H1 (cell line): Measurements from ENCODE around the gene TPD52L2. TPM values are rescaled to one million over a fixed set of nuclear protein-coding genes. Genes with fewer than 3 reads are reported as not detected.

Source experiments
- CTCF ChIA-PET: fragments of 300-600 bp; sonication (Branson Sonifier 250); formaldehyde crosslinking; loops from one replicate; lab custom pipeline; 2021; ENCODE audit not compliant: partially characterized antibody; lab: Charles Lee
- POLR2A ChIA-PET: fragments of 300-600 bp; sonication (Branson Sonifier 250); formaldehyde crosslinking; loops from one replicate; lab custom pipeline; 2021; ENCODE audit warnings: inconsistent platforms; ENCODE audit not compliant: partially characterized antibody; lab: Charles Lee
- DNase-seq, 2 experiments: peaks; one replicate each; pipeline versions ENCODE4 v3.0.0 to v3.0.0-alpha.2; 2010 to 2022; ENCODE audit warnings: low spot score in 2 of 2, low read depth in 1 of 2, mixed read lengths in 1 of 2
- FAIRE-seq: peaks from 2 replicates; lab custom pipeline; 2011; peaks lifted over from hg19 to GRCh38; lab: Jason Lieb, UNC
- H2AFZ ChIP-seq: 2 replicates; pipeline ENCODE4 v1.8.1; 2012; ENCODE audit warnings: low read length, inconsistent platforms
- H2AK5ac ChIP-seq: 2 replicates; pipeline ENCODE4 v1.6.1; 2013; ENCODE audit warnings: low read depth, low read length
- H2BK120ac ChIP-seq: replicated peaks from 2 replicates; pipeline ENCODE3; 2013; ENCODE audit warnings: low read depth, low read length, inconsistent platforms
- H2BK12ac ChIP-seq: 2 replicates; pipeline ENCODE4 v1.6.1; 2013; ENCODE audit warnings: low read depth, low read length
- H2BK15ac ChIP-seq: 2 replicates; pipeline ENCODE4 v1.6.1; 2013; ENCODE audit warnings: low read length
- H2BK20ac ChIP-seq: 2 replicates; pipeline ENCODE4 v1.6.1; 2013; ENCODE audit warnings: low read length
- H2BK5ac ChIP-seq: 2 replicates; pipeline ENCODE4 v1.6.1; 2013; ENCODE audit warnings: low read depth, low read length
- H3K14ac ChIP-seq: 2 replicates; pipeline ENCODE4 v1.6.1; 2013; ENCODE audit warnings: inconsistent platforms; ENCODE audit not compliant: insufficient read length
- H3K18ac ChIP-seq: 2 replicates; pipeline ENCODE4 v1.6.1; 2013; ENCODE audit warnings: low read length; ENCODE audit errors: extremely low read depth
- H3K23ac ChIP-seq: 2 replicates; pipeline ENCODE4 v1.6.1; 2013; ENCODE audit warnings: inconsistent platforms; ENCODE audit not compliant: insufficient read length
- H3K23me2 ChIP-seq: 2 replicates; pipeline ENCODE4 v1.6.1; 2013; ENCODE audit warnings: low read depth, low read length
- H3K27ac ChIP-seq: 2 replicates; pipeline ENCODE4 v1.6.1; 2011; ENCODE audit warnings: low read depth, low read length, inconsistent platforms
- H3K27me3 ChIP-seq, 4 experiments: replicated peaks in 1 of 4; 1 replicate in 1 of 4; 2 replicates in 3 of 4; pipeline versions ENCODE4 v1.6.1 to v1.8.1; 2011 to 2013; ENCODE audit warnings: low read length in 3 of 4, mild to moderate bottlenecking in 3 of 4, inconsistent platforms in 2 of 4, mixed read lengths in 2 of 4, moderate library complexity in 1 of 4; ENCODE audit not compliant: control insufficient read depth in 3 of 4, insufficient read depth in 3 of 4; ENCODE audit errors: extremely low read depth in 1 of 4
- H3K36me3 ChIP-seq, 4 experiments: 2 replicates each; pipeline versions ENCODE4 v1.6.1 to v1.8.1; 2011 to 2013; ENCODE audit warnings: mild to moderate bottlenecking in 4 of 4, low read length in 3 of 4, moderate library complexity in 2 of 4, control low read depth in 1 of 4, inconsistent platforms in 1 of 4; ENCODE audit not compliant: insufficient read depth in 4 of 4, control insufficient read depth in 2 of 4
- H3K4ac ChIP-seq: replicated peaks from 2 replicates; pipeline ENCODE3; 2013; ENCODE audit warnings: low read length, low read depth, mixed read lengths, inconsistent platforms; ENCODE audit not compliant: insufficient read length
- H3K4me1 ChIP-seq, 4 experiments: replicated peaks in 1 of 4; 1 replicate in 1 of 4; 2 replicates in 3 of 4; pipeline versions ENCODE4 v1.6.1 to v1.8.1; 2011 to 2013; ENCODE audit warnings: low read length in 3 of 4, inconsistent platforms in 2 of 4, mixed read lengths in 1 of 4; ENCODE audit not compliant: insufficient read depth in 4 of 4, control insufficient read depth in 3 of 4
- H3K4me2 ChIP-seq, 2 experiments: 2 replicates each; pipeline versions ENCODE4 v1.6.1 to v1.8.1; 2011 to 2013; ENCODE audit warnings: low read depth in 2 of 2, low read length in 2 of 2, control low read depth in 1 of 2, inconsistent platforms in 1 of 2, mild to moderate bottlenecking in 1 of 2; ENCODE audit not compliant: insufficient read depth in 1 of 2
- H3K4me3 ChIP-seq, 4 experiments: fragments of 200-600, 300-600 bp in 1 of 4; sonication (generic), shearing (Covaris generic), sonication (Bioruptor Twin) in 1 of 4; 2 replicates each; pipeline versions ENCODE4 v1.5.1 to v1.8.1; 2011 to 2016; ENCODE audit warnings: low read length in 4 of 4, low read depth in 3 of 4, control low read depth in 2 of 4, inconsistent platforms in 2 of 4, mild to moderate bottlenecking in 2 of 4, mixed read lengths in 1 of 4, moderate library complexity in 1 of 4; ENCODE audit not compliant: insufficient read depth in 2 of 4; ENCODE audit errors: extremely low read depth in 1 of 4
- H3K56ac ChIP-seq: replicated peaks from 2 replicates; pipeline ENCODE3; 2013; ENCODE audit warnings: low read depth, mild to moderate bottlenecking, mixed read lengths, low read length, inconsistent platforms; ENCODE audit not compliant: insufficient read length
- H3K79me1 ChIP-seq: 2 replicates; pipeline ENCODE4 v1.6.1; 2013; ENCODE audit warnings: low read depth, low read length, control low read depth
- H3K79me2 ChIP-seq, 2 experiments: 2 replicates each; pipeline versions ENCODE4 v1.6.1 to v1.8.1; 2012 to 2013; ENCODE audit warnings: low read length in 2 of 2, mild to moderate bottlenecking in 2 of 2, inconsistent platforms in 1 of 2; ENCODE audit not compliant: insufficient read depth in 2 of 2, control insufficient read depth in 1 of 2
- H3K9ac ChIP-seq, 4 experiments: replicated peaks in 1 of 4; 1 replicate in 1 of 4; 2 replicates in 3 of 4; pipeline versions ENCODE4 v1.6.1 to v1.8.1; 2011 to 2013; ENCODE audit warnings: low read depth in 3 of 4, low read length in 3 of 4, control low read depth in 2 of 4, mild to moderate bottlenecking in 2 of 4, moderate library complexity in 2 of 4, inconsistent platforms in 1 of 4; ENCODE audit errors: extremely low read depth in 1 of 4
- H3K9me3 ChIP-seq, 2 experiments: 2 replicates each; pipeline versions ENCODE4 v1.6.1 to v1.8.1; 2012 to 2013; ENCODE audit warnings: mild to moderate bottlenecking in 2 of 2, moderate library complexity in 2 of 2, control low read depth in 1 of 2, inconsistent platforms in 1 of 2, low read depth in 1 of 2, low read length in 1 of 2, mixed read lengths in 1 of 2; ENCODE audit not compliant: insufficient read depth in 2 of 2
- H4K20me1 ChIP-seq, 2 experiments: replicated peaks in 1 of 2; 2 replicates each; pipeline versions ENCODE3 to v1.8.1; 2011 to 2013; ENCODE audit warnings: inconsistent platforms in 2 of 2, low read length in 2 of 2, mild to moderate bottlenecking in 1 of 2; ENCODE audit not compliant: insufficient read depth in 2 of 2, control insufficient read depth in 1 of 2
- H4K5ac ChIP-seq: 2 replicates; pipeline ENCODE4 v1.6.1; 2013; ENCODE audit warnings: low read length, low read depth, mixed read lengths, inconsistent platforms; ENCODE audit not compliant: insufficient read length
- H4K8ac ChIP-seq: 2 replicates; pipeline ENCODE4 v1.8.0; 2013; ENCODE audit warnings: mild to moderate bottlenecking, moderate library complexity, low read length, inconsistent platforms; ENCODE audit not compliant: insufficient read depth; ENCODE audit errors: extremely low read depth
- H4K91ac ChIP-seq: replicated peaks from 2 replicates; pipeline ENCODE3; 2013; ENCODE audit warnings: low read length, mixed read lengths, inconsistent platforms; ENCODE audit not compliant: insufficient read length
- BACH1 ChIP-seq: IDR thresholded peaks from 2 replicates; pipeline ENCODE4 v1.6.1; 2012; ENCODE audit warnings: low read length, improper control_type of control experiment
- EGR1 ChIP-seq: IDR thresholded peaks from 2 replicates; pipeline ENCODE4 v1.6.1; 2011; ENCODE audit warnings: low read depth, low read length, borderline replicate concordance
- GABPA ChIP-seq: IDR thresholded peaks from 2 replicates; pipeline ENCODE4 v1.6.1; 2011; ENCODE audit warnings: mild to moderate bottlenecking, low read length, moderate library complexity, borderline replicate concordance; ENCODE audit not compliant: insufficient read depth
- HDAC6 ChIP-seq: IDR thresholded peaks from one replicate; pipeline ENCODE4 v1.7.1; 2012; ENCODE audit warnings: low read depth, mild to moderate bottlenecking, inconsistent platforms, low read length, moderate library complexity
- NRF1 ChIP-seq: IDR thresholded peaks from 2 replicates; pipeline ENCODE4 v1.6.1; 2011; ENCODE audit warnings: mild to moderate bottlenecking, low read depth, low read length, improper control_type of control experiment
- POLR2A ChIP-seq, 2 experiments: IDR thresholded peaks; 1 replicate in 1 of 2; 2 replicates in 1 of 2; pipeline ENCODE4 v1.6.1; 2011; ENCODE audit warnings: low read depth in 2 of 2, low read length in 2 of 2, mild to moderate bottlenecking in 2 of 2; ENCODE audit errors: control extremely low read depth in 1 of 2
- POLR2AphosphoS5 ChIP-seq: IDR thresholded peaks from 2 replicates; pipeline ENCODE4 v1.6.1; 2011; ENCODE audit warnings: low read depth, low read length
- SAP30 ChIP-seq: fragments of 300-600 bp; sonication (generic); IDR thresholded peaks from 2 replicates; pipeline ENCODE4 v1.7.1; 2012; ENCODE audit warnings: low read length, moderate library complexity, mild to moderate bottlenecking, inconsistent platforms; ENCODE audit not compliant: insufficient read depth, insufficient replicate concordance
- WGBS, 2 experiments: shearing (Covaris generic) in 1 of 2; methylation state at CpG; one replicate each; pipeline versions ENCODE4 v1.1.6 to v1.1.7; 2013 to 2015; ENCODE audit warnings: low lambda C conversion rate in 2 of 2, mixed read lengths in 2 of 2, inconsistent platforms in 1 of 2, low coverage in 1 of 2, missing lambda C conversion rate in 1 of 2; ENCODE audit not compliant: insufficient replicate concordance in 2 of 2, insufficient coverage in 1 of 2, insufficient read length in 1 of 2; ENCODE audit errors: extremely low coverage in 1 of 2, missing lambda C conversion rate in 1 of 2; 5-methylcytosine and 5-hydroxymethylcytosine counted together
- polyA plus RNA-seq, 7 experiments: library from polyadenylated mRNA; depleted of rRNA in 3 of 7; stranded (reverse) in 5 of 7; unstranded in 2 of 7; fragments of >200 nt in 5 of 7; fragments of 200-250 nt in 2 of 7; gene quantifications; 1 replicate in 5 of 7; 2 replicates in 1 of 7; 4 replicates in 1 of 7; pipeline versions ENCODE4 v1.2.1 to v1.2.3, GENCODE V29; 2011 to 2013; ENCODE audit warnings: missing spikeins in 2 of 7, mixed read lengths in 2 of 7
- total RNA-seq: library from RNA; stranded (reverse); fragmentation: NEBNext Ultra II Directional; extraction: Animal tissue kit (Norgen Biotek cat#: 25700); gene quantifications from 2 replicates; pipeline ENCODE4 v1.2.1, GENCODE V29; 2021
- TF ChIP-seq, protein P1 (sequence below): IDR thresholded peaks from 2 replicates; pipeline ENCODE4 v1.6.1; 2012; ENCODE audit warnings: low read length, inconsistent platforms

The TPD52L2 gene
- total and polyA plus RNA-seq, 2 of the 8 experiments (the other 6 are each of a cell fraction or from before 2014, with no cell fraction given): 77.1 to 80.2 TPM

GRCh38 chr20:63889241-63890200 is 24.5 kb downstream of the TPD52L2 start:
- Histone ChIP-seq H3K14ac (no peak overlapping the region), H3K4me1 (peaks cover 0 to 2% (median 0%) of the 10 kb centered on the region in 4 experiments; a peak in 1 of 7 replicates), H3K79me1 (peaks cover 10% of the 10 kb centered on the region), H3K18ac (no peak overlapping the region), H2BK15ac (no peak overlapping the region), H3K4me3 (no peak overlapping the region), H3K56ac (no peak overlapping the region), H3K9ac (no peak overlapping the region; a peak in 1 of 7 replicates), H3K79me2 (peaks cover 0 to 2% of the 10 kb centered on the region in 2 experiments; a peak in 1 of 4 replicates), H2BK20ac (no peak overlapping the region), H3K9me3 (no peaks in the 10 kb centered on the region), H3K4ac (no peak overlapping the region), H4K5ac (no peak overlapping the region), H4K20me1 (peaks cover 11 to 17% of the 10 kb centered on the region in 2 experiments), H4K8ac (no peak overlapping the region), H3K23ac (no peak overlapping the region), H2AFZ (no peak overlapping the region), H4K91ac (no peak overlapping the region), H3K36me3 (peaks cover 6 to 25% (median 14%) of the 10 kb centered on the region in 4 experiments), H3K27ac (no peak overlapping the region), H3K27me3 (no peaks in the 10 kb centered on the region), H3K23me2 (no peaks in the 10 kb centered on the region; the same call in 1 of the 2 replicates), H2AK5ac (no peak overlapping the region), H2BK5ac (no peak overlapping the region), H3K4me2 (no peak overlapping the region), H2BK12ac (no peak overlapping the region), H2BK120ac (no peak overlapping the region)
- DNase-seq (no peak), FAIRE-seq (no peak)
- ChIA-PET CTCF (interaction anchor here (0.8 to 1.8 kb wide), 5 partner anchors 21 to 91 kb away, joined by 3 to 5 read pairs (median 4); partner anchors contain the start of gene PRPF6), POLR2A (interaction anchor here (0.8 kb wide), 1 partner anchor 17 kb away, joined by 3 read pairs; no protein-coding TSS in a partner anchor)
- 94% methylated on average over 25 of the region's 25 CpGs; no CpG with 5 or more reads in 1 of the 2 experiments for WGBS, 2 experiments
- TF ChIP-seq EGR1 (no peak), POLR2A (IDR thresholded peaks at IDR 0.05; ENCODE audit: control extremely low read depth in 1 of 2, low read depth in 2 of 2, low read length in 2 of 2) (no peak), GABPA (no peak), NRF1 (no peak), HDAC6 (no peak), POLR2AphosphoS5 (no peak), BACH1 (no peak), SAP30 (no peak)
- TF ChIP-seq, protein P1, sequence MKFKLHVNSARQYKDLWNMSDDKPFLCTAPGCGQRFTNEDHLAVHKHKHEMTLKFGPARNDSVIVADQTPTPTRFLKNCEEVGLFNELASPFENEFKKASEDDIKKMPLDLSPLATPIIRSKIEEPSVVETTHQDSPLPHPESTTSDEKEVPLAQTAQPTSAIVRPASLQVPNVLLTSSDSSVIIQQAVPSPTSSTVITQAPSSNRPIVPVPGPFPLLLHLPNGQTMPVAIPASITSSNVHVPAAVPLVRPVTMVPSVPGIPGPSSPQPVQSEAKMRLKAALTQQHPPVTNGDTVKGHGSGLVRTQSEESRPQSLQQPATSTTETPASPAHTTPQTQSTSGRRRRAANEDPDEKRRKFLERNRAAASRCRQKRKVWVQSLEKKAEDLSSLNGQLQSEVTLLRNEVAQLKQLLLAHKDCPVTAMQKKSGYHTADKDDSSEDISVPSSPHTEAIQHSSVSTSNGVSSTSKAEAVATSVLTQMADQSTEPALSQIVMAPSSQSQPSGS: no peak
